ENCODE results near the gene MTHFR. TPM values are rescaled to one million over a fixed set of nuclear protein-coding genes. Genes with fewer than 3 reads are reported as not detected.
"Not testable (repeated sequence)": the region's sequence is repeated elsewhere in the genome, so short reads cannot be mapped to it uniquely, and the experiment has no call there.

The MTHFR gene
- total RNA-seq, 1 donor: 28.4 TPM

GRCh38 chr1:11806307-11806936 lies 658 bp upstream of the MTHFR start:
- Histone ChIP-seq H3K4me3 (ENCODE audit: low read length) (peak overlapping the region; percentile 79), H3K4me1 (ENCODE audit: insufficient read depth, low read length) (peaks cover 57% of the 10 kb centered on the region)

GRCh38 chr1:11804666-11805421 lies 920 bp downstream of the MTHFR start:
- Histone ChIP-seq H3K27me3 (ENCODE audit: insufficient read depth, low read length) (no peaks in the 10 kb centered on the region), H3K4me1 (ENCODE audit: insufficient read depth, low read length) (peaks cover 61% of the 10 kb centered on the region), H3K4me3 (ENCODE audit: low read length) (peak overlapping the region; percentile 79)

More at GRCh38 chr1:11806307-11806936, 658 bp upstream of the MTHFR start:
- Histone ChIP-seq H3K9me3 (ENCODE audit: low read depth, low read length) (no peaks in the 10 kb centered on the region), H3K27me3 (ENCODE audit: insufficient read depth, low read length) (no peaks in the 10 kb centered on the region)

GRCh38 chr1:11803924-11804665 lies 1.7 kb downstream of the MTHFR start:
- H3K4me1 ChIP-seq (ENCODE audit: insufficient read depth, low read length): peaks cover 61% of the 10 kb centered on the region
- peak overlapping the region; percentile 54 for H3K4me3 ChIP-seq (ENCODE audit: low read length)
- H3K9me3 ChIP-seq (ENCODE audit: low read depth, low read length); H3K27me3 ChIP-seq (ENCODE audit: insufficient read depth, low read length): not testable (repeated sequence)

More at GRCh38 chr1:11804666-11805421, 920 bp downstream of the MTHFR start:
- H3K9me3 ChIP-seq (ENCODE audit: low read depth, low read length): no peaks in the 10 kb centered on the region

- H3K4me1 ChIP-seq (ENCODE audit: insufficient read depth, low read length): peaks cover 60% of the 10 kb centered on the region
Measured at GRCh38 chr1:11802973-11803885, 2.5 kb downstream of the MTHFR start.

GRCh38 chr1:11802616-11802972 lies 3.2 kb downstream of the MTHFR start:
- Histone ChIP-seq H3K27me3 (ENCODE audit: insufficient read depth, low read length) (no peaks in the 10 kb centered on the region), H3K9me3 (ENCODE audit: low read depth, low read length) (no peaks in the 10 kb centered on the region), H3K4me1 (ENCODE audit: insufficient read depth, low read length) (peaks cover 56% of the 10 kb centered on the region), H3K4me3 (ENCODE audit: low read length) (peak overlapping the region; percentile 54)

More at GRCh38 chr1:11802973-11803885, 2.5 kb downstream of the MTHFR start:
- Histone ChIP-seq H3K4me3 (ENCODE audit: low read length) (peak overlapping the region; percentile 54), H3K27me3 (ENCODE audit: insufficient read depth, low read length) (no peaks in the 10 kb centered on the region), H3K9me3 (ENCODE audit: low read depth, low read length) (no peaks in the 10 kb centered on the region)

- no peaks in the 10 kb centered on the region for H3K9me3 ChIP-seq (ENCODE audit: low read depth, low read length)
- H3K4me3 ChIP-seq (ENCODE audit: low read length): no peak overlapping the region
- H3K4me1 ChIP-seq (ENCODE audit: insufficient read depth, low read length): peaks cover 42% of the 10 kb centered on the region
- H3K27me3 ChIP-seq (ENCODE audit: insufficient read depth, low read length): no peaks in the 10 kb centered on the region
Measured at GRCh38 chr1:11800756-11801433, 4.9 kb downstream of the MTHFR start.

- Histone ChIP-seq H3K4me1 (ENCODE audit: insufficient read depth, low read length) (peaks cover 42% of the 10 kb centered on the region), H3K9me3 (ENCODE audit: low read depth, low read length) (no peaks in the 10 kb centered on the region), H3K4me3 (ENCODE audit: low read length) (no peak overlapping the region), H3K27me3 (ENCODE audit: insufficient read depth, low read length) (no peaks in the 10 kb centered on the region)
Measured at GRCh38 chr1:11800391-11800755, 5.4 kb downstream of the MTHFR start.

- no peaks in the 10 kb centered on the region for H3K9me3 ChIP-seq (ENCODE audit: low read depth, low read length)
- peaks cover 38% of the 10 kb centered on the region for H3K4me1 ChIP-seq (ENCODE audit: insufficient read depth, low read length)
- no peak overlapping the region for H3K4me3 ChIP-seq (ENCODE audit: low read length)
- no peaks in the 10 kb centered on the region for H3K27me3 ChIP-seq (ENCODE audit: insufficient read depth, low read length)
Measured at GRCh38 chr1:11799896-11800295, 5.9 kb downstream of the MTHFR start.

GRCh38 chr1:11799099-11799498 lies 6.7 kb downstream of the MTHFR start:
- Histone ChIP-seq H3K27me3 (ENCODE audit: insufficient read depth, low read length) (no peaks in the 10 kb centered on the region), H3K4me3 (ENCODE audit: low read length) (no peak overlapping the region), H3K4me1 (ENCODE audit: insufficient read depth, low read length) (peaks cover 30% of the 10 kb centered on the region), H3K9me3 (ENCODE audit: low read depth, low read length) (no peaks in the 10 kb centered on the region)

GRCh38 chr1:11797525-11798216 lies 8.1 kb downstream of the MTHFR start:
- H3K27me3 ChIP-seq (ENCODE audit: insufficient read depth, low read length): no peaks in the 10 kb centered on the region
- no peak overlapping the region for H3K4me3 ChIP-seq (ENCODE audit: low read length)
- H3K9me3 ChIP-seq (ENCODE audit: low read depth, low read length): no peaks in the 10 kb centered on the region
- peaks cover 16% of the 10 kb centered on the region for H3K4me1 ChIP-seq (ENCODE audit: insufficient read depth, low read length)

GRCh38 chr1:11796036-11796828 lies 9.5 kb downstream of the MTHFR start:
- Histone ChIP-seq H3K4me1 (ENCODE audit: insufficient read depth, low read length) (peaks cover 13% of the 10 kb centered on the region), H3K9me3 (ENCODE audit: low read depth, low read length) (no peaks in the 10 kb centered on the region), H3K4me3 (ENCODE audit: low read length) (no peak overlapping the region), H3K27me3 (ENCODE audit: insufficient read depth, low read length) (no peaks in the 10 kb centered on the region)

- Histone ChIP-seq H3K27me3 (ENCODE audit: insufficient read depth, low read length) (no peaks in the 10 kb centered on the region), H3K4me1 (ENCODE audit: insufficient read depth, low read length) (peaks cover 20% of the 10 kb centered on the region), H3K9me3 (ENCODE audit: low read depth, low read length) (no peaks in the 10 kb centered on the region), H3K4me3 (ENCODE audit: low read length) (no peak overlapping the region)
Measured at GRCh38 chr1:11795238-11795890, 10.4 kb downstream of the MTHFR start.
